ENCODE data around the gene RAB18.

- TF ChIP-seq, protein P1, sequence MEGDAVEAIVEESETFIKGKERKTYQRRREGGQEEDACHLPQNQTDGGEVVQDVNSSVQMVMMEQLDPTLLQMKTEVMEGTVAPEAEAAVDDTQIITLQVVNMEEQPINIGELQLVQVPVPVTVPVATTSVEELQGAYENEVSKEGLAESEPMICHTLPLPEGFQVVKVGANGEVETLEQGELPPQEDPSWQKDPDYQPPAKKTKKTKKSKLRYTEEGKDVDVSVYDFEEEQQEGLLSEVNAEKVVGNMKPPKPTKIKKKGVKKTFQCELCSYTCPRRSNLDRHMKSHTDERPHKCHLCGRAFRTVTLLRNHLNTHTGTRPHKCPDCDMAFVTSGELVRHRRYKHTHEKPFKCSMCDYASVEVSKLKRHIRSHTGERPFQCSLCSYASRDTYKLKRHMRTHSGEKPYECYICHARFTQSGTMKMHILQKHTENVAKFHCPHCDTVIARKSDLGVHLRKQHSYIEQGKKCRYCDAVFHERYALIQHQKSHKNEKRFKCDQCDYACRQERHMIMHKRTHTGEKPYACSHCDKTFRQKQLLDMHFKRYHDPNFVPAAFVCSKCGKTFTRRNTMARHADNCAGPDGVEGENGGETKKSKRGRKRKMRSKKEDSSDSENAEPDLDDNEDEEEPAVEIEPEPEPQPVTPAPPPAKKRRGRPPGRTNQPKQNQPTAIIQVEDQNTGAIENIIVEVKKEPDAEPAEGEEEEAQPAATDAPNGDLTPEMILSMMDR (IDR thresholded peaks at IDR 0.05), result no peak
- TF ChIP-seq ZFX (IDR thresholded peaks at IDR 0.05; ENCODE audit: borderline replicate concordance), result no peak
Observed at GRCh38 chr10:27479016-27479415, 25.1 kb upstream of the RAB18 start.

Data from 22Rv1 (cell line).